MCF 10A (cell line): ENCODE data around the gene PROB1. TPM values are rescaled to one million over a fixed set of nuclear protein-coding genes. Genes with fewer than 3 reads are reported as not detected.

ENCODE experiments used
- BruUV-seq: library from RNA; stranded (reverse); fragments of 400-500 nt; replicated peaks from 2 replicates; lab custom pipeline; 2021; lab: Mats Ljungman, UMichigan
- CTCF ChIA-PET: fragments of 300-600 bp; sonication (Branson Sonifier 250); formaldehyde crosslinking; extraction: SDS; loops from one replicate; lab custom pipeline; 2021; ENCODE audit warnings: antibody characterized with exemption, inconsistent platforms; lab: Yijun Ruan, JAX
- POLR2A ChIA-PET: fragments of 300-600, 350-650 bp; sonication (Branson Sonifier 250); formaldehyde crosslinking; extraction: SDS; loops from one replicate; lab custom pipeline; 2020; ENCODE audit warnings: antibody characterized with exemption, inconsistent platforms; lab: Yijun Ruan, JAX
- DNase-seq: peaks from one replicate; pipeline ENCODE4 v3.0.0-alpha.2; 2018; ENCODE audit not compliant: unreplicated experiment
- H3K27ac Mint-ChIP-seq: one replicate; pipeline ENCODE4 v1.8.0; 2022; ENCODE audit warnings: mild to moderate bottlenecking, low read depth, mixed read lengths; ENCODE audit not compliant: unreplicated experiment
- H3K27me3 Mint-ChIP-seq: one replicate; pipeline ENCODE4 v1.8.0; 2022; ENCODE audit warnings: mixed read lengths; ENCODE audit not compliant: insufficient read depth, unreplicated experiment
- H3K36me3 Mint-ChIP-seq: one replicate; pipeline ENCODE4 v1.8.0; 2022; ENCODE audit warnings: mild to moderate bottlenecking, moderate library complexity, mixed read lengths; ENCODE audit not compliant: insufficient read depth, unreplicated experiment
- H3K4me1 Mint-ChIP-seq: one replicate; pipeline ENCODE4 v1.8.0; 2022; ENCODE audit warnings: mixed read lengths; ENCODE audit not compliant: insufficient read depth, unreplicated experiment
- H3K4me3 Mint-ChIP-seq: one replicate; pipeline ENCODE4 v1.8.0; 2022; ENCODE audit warnings: mild to moderate bottlenecking, moderate library complexity, mixed read lengths; ENCODE audit not compliant: unreplicated experiment
- H3K9me3 Mint-ChIP-seq: one replicate; pipeline ENCODE4 v1.8.0; 2022; ENCODE audit warnings: mixed read lengths; ENCODE audit not compliant: unreplicated experiment
- intact Hi-C: fragments of 100-400 bp; cut with micrococcal nuclease; formaldehyde crosslinking; loops from 2 replicates; pipeline ENCODE4 v1.14.1; 2022
- total RNA-seq: library from RNA; stranded (reverse); gene quantifications from 2 replicates; pipeline ENCODE4 v1.2.3, GENCODE V29; 2022
- TF ChIP-seq, protein P1 (sequence below): fragments of 200-600 bp; IDR thresholded peaks from one replicate; pipeline ENCODE4 v1.8.0; 2022; ENCODE audit warnings: antibody characterized with exemption, mild to moderate bottlenecking; ENCODE audit not compliant: unreplicated experiment

The PROB1 gene
- total RNA-seq, 1 experiment from 2014 or later = 2.3 TPM

DNA sequence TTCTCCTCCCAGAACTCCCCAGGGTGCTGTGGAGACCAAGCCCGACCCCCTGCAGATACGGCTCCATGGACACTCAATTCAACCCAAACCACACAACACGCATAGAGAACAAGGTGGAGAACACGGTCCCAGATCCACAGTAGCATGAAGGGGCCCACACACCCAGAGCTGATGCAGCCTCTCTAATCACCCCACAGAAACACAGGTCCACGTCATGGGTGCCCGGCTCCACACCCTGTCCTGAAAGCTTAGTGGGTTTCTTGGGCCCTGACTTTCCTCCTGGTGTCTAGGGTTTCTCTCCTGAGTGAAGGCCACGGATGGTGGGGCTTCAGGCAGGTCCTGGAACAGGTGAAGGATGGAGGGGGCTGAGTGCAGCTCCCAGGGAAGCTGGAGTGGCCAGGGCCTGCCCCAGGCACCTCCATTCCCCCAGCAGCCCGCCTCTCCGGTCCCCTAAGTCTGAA lies 10.3 kb downstream of the PROB1 start:
- no peaks in the 10 kb centered on the region for H3K9me3 Mint-ChIP-seq
- H3K4me1 Mint-ChIP-seq = peaks cover 20% of the 10 kb centered on the region
- no peak overlapping the region for H3K4me3 Mint-ChIP-seq
- no peak for DNase-seq
- no peaks in the 10 kb centered on the region for H3K36me3 Mint-ChIP-seq
- ChIA-PET CTCF (interaction anchor here (0.5 to 0.9 kb wide), 3 partner anchors 9 to 51 kb away, joined by 3 to 4 read pairs (median 4); no protein-coding TSS in a partner anchor), POLR2A (interaction anchor here (1.0 kb wide), 1 partner anchor 11 kb away, joined by 5 read pairs; no protein-coding TSS in a partner anchor)
- BruUV-seq = no TSS peak
- H3K27ac Mint-ChIP-seq = no peak overlapping the region
- intact Hi-C loops = no loop called here
- TF ChIP-seq, protein P1, sequence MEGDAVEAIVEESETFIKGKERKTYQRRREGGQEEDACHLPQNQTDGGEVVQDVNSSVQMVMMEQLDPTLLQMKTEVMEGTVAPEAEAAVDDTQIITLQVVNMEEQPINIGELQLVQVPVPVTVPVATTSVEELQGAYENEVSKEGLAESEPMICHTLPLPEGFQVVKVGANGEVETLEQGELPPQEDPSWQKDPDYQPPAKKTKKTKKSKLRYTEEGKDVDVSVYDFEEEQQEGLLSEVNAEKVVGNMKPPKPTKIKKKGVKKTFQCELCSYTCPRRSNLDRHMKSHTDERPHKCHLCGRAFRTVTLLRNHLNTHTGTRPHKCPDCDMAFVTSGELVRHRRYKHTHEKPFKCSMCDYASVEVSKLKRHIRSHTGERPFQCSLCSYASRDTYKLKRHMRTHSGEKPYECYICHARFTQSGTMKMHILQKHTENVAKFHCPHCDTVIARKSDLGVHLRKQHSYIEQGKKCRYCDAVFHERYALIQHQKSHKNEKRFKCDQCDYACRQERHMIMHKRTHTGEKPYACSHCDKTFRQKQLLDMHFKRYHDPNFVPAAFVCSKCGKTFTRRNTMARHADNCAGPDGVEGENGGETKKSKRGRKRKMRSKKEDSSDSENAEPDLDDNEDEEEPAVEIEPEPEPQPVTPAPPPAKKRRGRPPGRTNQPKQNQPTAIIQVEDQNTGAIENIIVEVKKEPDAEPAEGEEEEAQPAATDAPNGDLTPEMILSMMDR = no peak
- H3K27me3 Mint-ChIP-seq = no peaks in the 10 kb centered on the region

DNA sequence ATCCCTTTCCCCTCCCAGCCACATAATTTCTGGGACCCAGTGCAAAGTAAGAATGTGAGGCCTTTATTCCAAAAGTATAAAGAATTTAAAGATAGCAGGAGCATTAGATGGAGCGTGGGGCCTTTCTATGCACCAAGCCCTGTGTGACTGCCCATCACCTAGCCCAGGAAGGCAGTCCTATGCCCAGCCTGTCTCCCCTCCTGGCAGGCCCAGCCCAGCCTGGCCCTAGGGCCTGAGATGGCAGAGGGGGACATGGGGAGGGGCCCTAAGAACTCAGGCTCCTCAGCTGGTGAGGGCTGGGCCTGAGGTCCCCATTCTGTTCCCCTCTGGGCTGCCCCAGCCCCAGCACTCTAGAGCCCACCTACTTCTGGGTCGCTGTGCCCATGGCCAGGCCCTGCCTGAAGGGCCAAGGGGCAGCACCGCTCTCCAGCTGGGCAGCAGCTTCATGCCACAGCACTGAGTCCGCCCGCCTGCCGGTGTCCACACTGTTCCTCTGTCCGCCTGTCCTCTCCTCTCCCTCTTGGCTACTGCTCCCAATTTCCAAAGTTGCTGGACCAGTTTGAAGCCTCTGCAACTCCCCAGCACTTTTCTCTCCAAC lies 10.8 kb downstream of the PROB1 start:
- H3K27me3 Mint-ChIP-seq = no peaks in the 10 kb centered on the region
- H3K27ac Mint-ChIP-seq = no peak overlapping the region
- TF ChIP-seq, protein P1 = no peak
- DNase-seq = no peak
- ChIA-PET POLR2A (interaction anchor here (1.0 kb wide), 1 partner anchor 10 kb away, joined by 5 read pairs; no protein-coding TSS in a partner anchor), CTCF (interaction anchor here (0.5 to 0.9 kb wide), 4 partner anchors 9 to 184 kb away, joined by 3 to 4 read pairs (median 4); no protein-coding TSS in a partner anchor)
- no TSS peak for BruUV-seq
- H3K4me3 Mint-ChIP-seq = no peak overlapping the region
- no peaks in the 10 kb centered on the region for H3K9me3 Mint-ChIP-seq
- intact Hi-C loops = no loop called here
- H3K36me3 Mint-ChIP-seq = no peaks in the 10 kb centered on the region
- H3K4me1 Mint-ChIP-seq = peaks cover 20% of the 10 kb centered on the region

DNA sequence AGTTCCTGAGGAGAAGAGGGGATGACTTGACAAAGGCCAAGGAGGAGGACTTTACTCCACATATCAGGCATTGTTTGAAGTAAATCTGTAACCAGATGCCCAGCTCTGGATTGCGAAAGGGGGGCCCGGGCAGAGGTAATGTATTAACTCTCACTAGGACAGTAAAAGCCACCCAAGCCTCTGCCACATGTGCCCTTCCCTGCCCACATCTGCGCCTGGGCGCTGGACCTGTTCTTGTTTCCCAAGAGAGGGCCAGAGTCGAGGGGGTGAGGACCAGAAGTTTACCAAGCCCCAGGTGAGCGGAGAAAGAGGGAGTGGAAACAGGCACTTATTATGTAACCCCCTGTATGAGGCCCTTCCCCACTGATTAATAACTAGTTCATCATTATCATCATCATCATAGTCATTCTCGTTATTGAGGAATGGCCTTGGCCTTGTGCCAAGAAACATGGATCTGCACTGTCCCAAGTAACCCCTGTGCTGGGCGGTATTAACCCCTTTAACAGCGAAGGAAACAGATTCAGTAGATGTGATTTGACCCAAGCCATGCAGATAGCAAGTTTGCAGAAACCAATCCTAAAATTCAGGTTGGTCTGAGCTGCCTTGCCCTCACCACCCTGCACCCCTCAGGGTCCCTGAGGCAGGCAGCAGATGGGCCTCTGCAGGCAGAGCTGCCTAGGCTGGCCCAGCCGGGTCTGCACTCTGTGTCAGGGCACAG lies 11.5 kb downstream of the PROB1 start, which contains the start of gene SLC23A1:
Gene SLC23A1 (minus strand): TSS at position 23 of the 718 bp plus-strand sequence. CDS start 44 bp downstream, outside the sequence.
- Mint-ChIP-seq H3K9me3 (no peaks in the 10 kb centered on the region), H3K36me3 (no peaks in the 10 kb centered on the region), H3K4me1 (peaks cover 20% of the 10 kb centered on the region), H3K27ac (no peak within 1 kb of the TSS), H3K4me3 (no peak within 1 kb of the TSS), H3K27me3 (no peaks in the 10 kb centered on the region)
- CTCF ChIA-PET = interaction anchor here (0.6 kb wide), 1 partner anchor 185 kb away, joined by 4 read pairs; no protein-coding TSS in a partner anchor
- POLR2A ChIA-PET = no interaction called here
- BruUV-seq = no TSS peak
- DNase-seq = peak; percentile 54
- TF ChIP-seq, protein P1 = no peak
- intact Hi-C loops = no loop called here

DNA sequence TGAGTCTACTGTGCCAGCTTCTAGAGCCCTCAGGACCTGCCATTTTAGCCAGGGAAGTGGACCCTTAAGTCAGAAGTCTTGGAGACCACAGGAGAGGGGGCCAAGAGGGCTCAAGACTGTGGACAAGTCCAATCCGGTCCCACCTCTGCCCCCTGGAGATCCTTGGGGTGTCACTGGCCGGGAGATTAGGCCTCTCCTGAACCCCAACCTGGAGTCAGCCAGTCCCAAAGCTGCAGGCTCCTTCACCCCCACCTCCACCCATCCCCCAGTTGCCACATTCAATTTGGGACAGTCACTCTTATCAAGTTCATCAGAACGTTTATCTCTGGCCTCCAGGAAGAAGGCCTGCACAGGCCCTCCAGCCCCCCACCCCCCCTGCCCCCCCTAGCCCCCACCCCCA lies 12.1 kb downstream of the PROB1 start:
- BruUV-seq = no TSS peak
- Mint-ChIP-seq H3K9me3 (no peaks in the 10 kb centered on the region), H3K27ac (no peak overlapping the region), H3K36me3 (no peaks in the 10 kb centered on the region), H3K27me3 (no peaks in the 10 kb centered on the region), H3K4me3 (no peak overlapping the region), H3K4me1 (peaks cover 20% of the 10 kb centered on the region)
- intact Hi-C loops = no loop called here
- TF ChIP-seq, protein P1 = no peak
- CTCF ChIA-PET = no interaction called here
- DNase-seq = no peak
- POLR2A ChIA-PET = interaction anchor here (1.2 kb wide), 1 partner anchor 8 kb away, joined by 3 read pairs; no protein-coding TSS in a partner anchor
